Skeletal muscle cell (primary cell): ENCODE results near the gene RPL35.

Experiments used
- DNase-seq: peaks from one replicate; pipeline ENCODE4 v3.0.0-alpha.2; 2010; ENCODE audit warnings: low read depth
- H3K4me3 ChIP-seq: 2 replicates; pipeline ENCODE4 v1.5.1; 2011; ENCODE audit warnings: low read depth, mild to moderate bottlenecking, control low read depth, low read length, moderate library complexity

The RPL35 gene

GRCh38 chr9:124861342-124862229 lies at the start of gene RPL35, which contains the start of gene ARPC5L:
Gene RPL35, minus strand, starts transcription at chr9:124861957. Its CDS starts 45 bp downstream, at chr9:124861912.
Gene ARPC5L, plus strand, starts transcription at chr9:124862130. Its CDS starts 7,161 bp downstream, at chr9:124869291.
- DNase-seq, result peak; percentile 74
- H3K4me3 ChIP-seq, result peak within 1 kb of the TSS; percentile 94

GRCh38 chr9:124908098-124908497 lies 46.3 kb upstream of the RPL35 start:
- no peak for DNase-seq
- H3K4me3 ChIP-seq, result no peak overlapping the region

GRCh38 chr9:124906966-124907365 lies 45.2 kb upstream of the RPL35 start:
- no peak overlapping the region for H3K4me3 ChIP-seq
- DNase-seq, result no peak

GRCh38 chr9:124899845-124900244 lies 38.1 kb upstream of the RPL35 start:
- no peak for DNase-seq
- no peak overlapping the region for H3K4me3 ChIP-seq

- DNase-seq, result no peak
- no peak overlapping the region for H3K4me3 ChIP-seq
Observed at GRCh38 chr9:124897570-124898460, 36.1 kb upstream of the RPL35 start.

GRCh38 chr9:124894741-124895170 lies 33.0 kb upstream of the RPL35 start:
- no peak overlapping the region for H3K4me3 ChIP-seq
- DNase-seq, result no peak

- DNase-seq, result no peak
- no peak overlapping the region for H3K4me3 ChIP-seq
Observed at GRCh38 chr9:124894035-124894740, 32.4 kb upstream of the RPL35 start.

GRCh38 chr9:124890179-124890578 lies 28.4 kb upstream of the RPL35 start:
- no peak for DNase-seq
- H3K4me3 ChIP-seq, result no peak overlapping the region

GRCh38 chr9:124889006-124889405 lies 27.2 kb upstream of the RPL35 start:
- DNase-seq, result no peak
- H3K4me3 ChIP-seq, result no peak overlapping the region

- DNase-seq, result no peak
- no peak overlapping the region for H3K4me3 ChIP-seq
Observed at GRCh38 chr9:124887832-124888231, 26.1 kb upstream of the RPL35 start.

GRCh38 chr9:124886866-124887492 lies 25.2 kb upstream of the RPL35 start:
- no peak overlapping the region for H3K4me3 ChIP-seq
- DNase-seq, result no peak

- DNase-seq, result no peak
- H3K4me3 ChIP-seq, result no peak overlapping the region
Observed at GRCh38 chr9:124886461-124886860, 24.7 kb upstream of the RPL35 start.

GRCh38 chr9:124885551-124885950 lies 23.8 kb upstream of the RPL35 start:
- no peak overlapping the region for H3K4me3 ChIP-seq
- no peak for DNase-seq

- DNase-seq, result no peak
- no peak overlapping the region for H3K4me3 ChIP-seq
Observed at GRCh38 chr9:124884376-124884775, 22.6 kb upstream of the RPL35 start.

- no peak for DNase-seq
- no peak overlapping the region for H3K4me3 ChIP-seq
Observed at GRCh38 chr9:124882231-124882630, 20.5 kb upstream of the RPL35 start.

GRCh38 chr9:124881138-124881743 lies 19.5 kb upstream of the RPL35 start:
- H3K4me3 ChIP-seq, result no peak overlapping the region
- no peak for DNase-seq

GRCh38 chr9:124880501-124880900 lies 18.7 kb upstream of the RPL35 start:
- no peak overlapping the region for H3K4me3 ChIP-seq
- DNase-seq, result no peak

- DNase-seq, result no peak
- no peak overlapping the region for H3K4me3 ChIP-seq
Observed at GRCh38 chr9:124879226-124879625, 17.5 kb upstream of the RPL35 start.

GRCh38 chr9:124878518-124878917 lies 16.8 kb upstream of the RPL35 start:
- no peak overlapping the region for H3K4me3 ChIP-seq
- DNase-seq, result no peak
